ENCODE data around the gene EPN3.

- TF ChIP-seq, protein P1, sequence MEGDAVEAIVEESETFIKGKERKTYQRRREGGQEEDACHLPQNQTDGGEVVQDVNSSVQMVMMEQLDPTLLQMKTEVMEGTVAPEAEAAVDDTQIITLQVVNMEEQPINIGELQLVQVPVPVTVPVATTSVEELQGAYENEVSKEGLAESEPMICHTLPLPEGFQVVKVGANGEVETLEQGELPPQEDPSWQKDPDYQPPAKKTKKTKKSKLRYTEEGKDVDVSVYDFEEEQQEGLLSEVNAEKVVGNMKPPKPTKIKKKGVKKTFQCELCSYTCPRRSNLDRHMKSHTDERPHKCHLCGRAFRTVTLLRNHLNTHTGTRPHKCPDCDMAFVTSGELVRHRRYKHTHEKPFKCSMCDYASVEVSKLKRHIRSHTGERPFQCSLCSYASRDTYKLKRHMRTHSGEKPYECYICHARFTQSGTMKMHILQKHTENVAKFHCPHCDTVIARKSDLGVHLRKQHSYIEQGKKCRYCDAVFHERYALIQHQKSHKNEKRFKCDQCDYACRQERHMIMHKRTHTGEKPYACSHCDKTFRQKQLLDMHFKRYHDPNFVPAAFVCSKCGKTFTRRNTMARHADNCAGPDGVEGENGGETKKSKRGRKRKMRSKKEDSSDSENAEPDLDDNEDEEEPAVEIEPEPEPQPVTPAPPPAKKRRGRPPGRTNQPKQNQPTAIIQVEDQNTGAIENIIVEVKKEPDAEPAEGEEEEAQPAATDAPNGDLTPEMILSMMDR (IDR thresholded peaks at IDR 0.05) = no peak
- no peak for TF ChIP-seq POLR2A (IDR thresholded peaks at IDR 0.05)
Observed at GRCh38 chr17:50542795-50543774, 10.6 kb downstream of the EPN3 start.
